ENCODE results near the gene AGRN.
A peak's percentile ranks its signal among the peaks of the same experiment; 100 is the strongest.

DNA sequence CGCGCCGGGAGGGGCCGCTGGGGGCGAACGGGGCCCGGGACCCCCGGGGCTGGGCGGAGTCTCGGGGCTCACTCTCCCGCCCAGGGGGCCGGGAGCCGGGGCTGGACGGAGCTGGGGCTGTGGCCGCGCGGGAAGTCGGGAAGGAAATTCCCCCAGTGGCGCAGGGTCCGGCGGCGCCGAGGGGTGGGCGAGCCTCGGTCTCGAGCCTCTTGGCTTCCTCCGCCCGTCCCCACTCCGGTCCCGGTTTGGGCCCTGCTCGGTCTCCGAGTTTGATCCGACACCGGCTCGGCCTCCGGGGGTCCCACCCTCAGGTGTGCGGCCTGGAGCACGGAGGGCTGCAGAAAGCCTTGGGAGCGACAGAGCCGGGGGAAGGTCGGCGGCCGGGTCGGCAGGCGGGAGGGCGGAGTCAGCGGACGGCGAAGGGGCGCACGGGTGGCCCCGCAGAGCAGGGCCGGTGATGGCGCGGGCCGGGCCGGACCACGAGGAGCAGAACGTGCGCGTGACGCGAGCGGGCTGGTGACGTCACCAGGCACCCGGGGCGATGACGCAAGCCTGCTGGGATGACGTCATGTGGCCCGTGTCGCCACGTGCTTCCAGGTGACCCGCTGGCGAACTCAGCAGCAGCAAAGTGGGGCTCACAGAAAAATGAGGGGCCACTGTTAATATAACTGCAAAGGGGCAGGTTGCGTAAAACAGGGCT is 19.4 kb upstream of the AGRN start:
- TF ChIP-seq, protein P1, sequence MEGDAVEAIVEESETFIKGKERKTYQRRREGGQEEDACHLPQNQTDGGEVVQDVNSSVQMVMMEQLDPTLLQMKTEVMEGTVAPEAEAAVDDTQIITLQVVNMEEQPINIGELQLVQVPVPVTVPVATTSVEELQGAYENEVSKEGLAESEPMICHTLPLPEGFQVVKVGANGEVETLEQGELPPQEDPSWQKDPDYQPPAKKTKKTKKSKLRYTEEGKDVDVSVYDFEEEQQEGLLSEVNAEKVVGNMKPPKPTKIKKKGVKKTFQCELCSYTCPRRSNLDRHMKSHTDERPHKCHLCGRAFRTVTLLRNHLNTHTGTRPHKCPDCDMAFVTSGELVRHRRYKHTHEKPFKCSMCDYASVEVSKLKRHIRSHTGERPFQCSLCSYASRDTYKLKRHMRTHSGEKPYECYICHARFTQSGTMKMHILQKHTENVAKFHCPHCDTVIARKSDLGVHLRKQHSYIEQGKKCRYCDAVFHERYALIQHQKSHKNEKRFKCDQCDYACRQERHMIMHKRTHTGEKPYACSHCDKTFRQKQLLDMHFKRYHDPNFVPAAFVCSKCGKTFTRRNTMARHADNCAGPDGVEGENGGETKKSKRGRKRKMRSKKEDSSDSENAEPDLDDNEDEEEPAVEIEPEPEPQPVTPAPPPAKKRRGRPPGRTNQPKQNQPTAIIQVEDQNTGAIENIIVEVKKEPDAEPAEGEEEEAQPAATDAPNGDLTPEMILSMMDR (IDR thresholded peaks at IDR 0.05): no peak
- TF ChIP-seq EP300 (IDR thresholded peaks at IDR 0.05) (peak in 3 of 4 donors; percentile 97 to 98 (median 98)), POLR2A (IDR thresholded peaks at IDR 0.05) (peak; percentile 20 to 45)
